HepG2 (cell line): Measurements from ENCODE around the gene MISP3. TPM values are rescaled to one million over a fixed set of nuclear protein-coding genes. Genes with fewer than 3 reads are reported as not detected.

Experiments used
- CTCF ChIP-seq: sonication (generic); formaldehyde crosslinking; IDR thresholded peaks from 2 replicates; pipeline ENCODE4 v1.5.0; 2020; ENCODE audit warnings: mild to moderate bottlenecking, missing genetic modification reagents, moderate library complexity
- FOXA1 ChIP-seq, 2 experiments: fragments of 450-650 bp in 1 of 2; sonication (generic) in 1 of 2; formaldehyde crosslinking in 1 of 2; IDR thresholded peaks; 2 replicates each; pipeline versions ENCODE4 v1.4.0 to v1.6.1; 2016 to 2020; ENCODE audit warnings: missing genetic modification reagents in 1 of 2
- HES4 ChIP-seq: sonication (generic); formaldehyde crosslinking; IDR thresholded peaks from 2 replicates; pipeline ENCODE4 v1.9.0; 2021; ENCODE audit warnings: mild to moderate bottlenecking, missing genetic modification reagents, borderline replicate concordance
- RBAK ChIP-seq: sonication (generic); formaldehyde crosslinking; IDR thresholded peaks from 2 replicates; pipeline ENCODE4 v1.5.1; 2020; ENCODE audit warnings: mild to moderate bottlenecking, missing genetic modification reagents
- ZFP41 ChIP-seq: sonication (generic); formaldehyde crosslinking; IDR thresholded peaks from 2 replicates; pipeline ENCODE4 v1.4.0; 2020; ENCODE audit warnings: mild to moderate bottlenecking, missing genetic modification reagents, borderline replicate concordance
- ZFY ChIP-seq: sonication (generic); formaldehyde crosslinking; IDR thresholded peaks from 2 replicates; pipeline ENCODE4 v1.4.0; 2020; ENCODE audit warnings: missing genetic modification reagents
- ZNF629 ChIP-seq: sonication (generic); formaldehyde crosslinking; conservative IDR thresholded peaks from 2 replicates; pipeline ENCODE4 v1.5.0; 2020; ENCODE audit warnings: missing genetic modification reagents
- polyA plus RNA-seq, 8 experiments: library from polyadenylated mRNA; depleted of rRNA in 3 of 8; stranded (reverse) in 7 of 8; unstranded in 1 of 8; fragments of >200 nt; fragmentation: Illumina TruSeq in 4 of 8; extraction: Trizol in 4 of 8; gene quantifications; 2 replicates each; pipeline versions ENCODE4 v1.2.1 to v1.2.3, GENCODE V29; 2011 to 2016; ENCODE audit warnings: low read depth in 4 of 8, missing spikeins in 1 of 8, mixed read lengths in 1 of 8; ENCODE audit not compliant: insufficient read depth in 1 of 8
- total RNA-seq, 5 experiments: library from RNA; depleted of rRNA; stranded (reverse); fragments of >200 nt; fragmentation: Illumina TruSeq; extraction: Trizol; gene quantifications; 2 replicates each; pipeline ENCODE4 v1.2.3, GENCODE V29; 2016; ENCODE audit warnings: low read depth in 1 of 5
- TF ChIP-seq, protein P1 (sequence below): sonication (generic); formaldehyde crosslinking; IDR thresholded peaks from 2 replicates; pipeline ENCODE4 v1.5.1; 2020; ENCODE audit warnings: mild to moderate bottlenecking, missing genetic modification reagents, moderate library complexity
- TF ChIP-seq, protein P2 (sequence below): sonication (generic); formaldehyde crosslinking; conservative IDR thresholded peaks from 2 replicates; pipeline ENCODE4 v1.4.0; 2020; ENCODE audit warnings: missing genetic modification reagents

MISP3 gene
- total and polyA plus RNA-seq, 2 of the 13 experiments (the other 11 are each of a cell fraction or from before 2014, with no cell fraction given) = 2.5 to 5.4 TPM

- TF ChIP-seq, protein P1, sequence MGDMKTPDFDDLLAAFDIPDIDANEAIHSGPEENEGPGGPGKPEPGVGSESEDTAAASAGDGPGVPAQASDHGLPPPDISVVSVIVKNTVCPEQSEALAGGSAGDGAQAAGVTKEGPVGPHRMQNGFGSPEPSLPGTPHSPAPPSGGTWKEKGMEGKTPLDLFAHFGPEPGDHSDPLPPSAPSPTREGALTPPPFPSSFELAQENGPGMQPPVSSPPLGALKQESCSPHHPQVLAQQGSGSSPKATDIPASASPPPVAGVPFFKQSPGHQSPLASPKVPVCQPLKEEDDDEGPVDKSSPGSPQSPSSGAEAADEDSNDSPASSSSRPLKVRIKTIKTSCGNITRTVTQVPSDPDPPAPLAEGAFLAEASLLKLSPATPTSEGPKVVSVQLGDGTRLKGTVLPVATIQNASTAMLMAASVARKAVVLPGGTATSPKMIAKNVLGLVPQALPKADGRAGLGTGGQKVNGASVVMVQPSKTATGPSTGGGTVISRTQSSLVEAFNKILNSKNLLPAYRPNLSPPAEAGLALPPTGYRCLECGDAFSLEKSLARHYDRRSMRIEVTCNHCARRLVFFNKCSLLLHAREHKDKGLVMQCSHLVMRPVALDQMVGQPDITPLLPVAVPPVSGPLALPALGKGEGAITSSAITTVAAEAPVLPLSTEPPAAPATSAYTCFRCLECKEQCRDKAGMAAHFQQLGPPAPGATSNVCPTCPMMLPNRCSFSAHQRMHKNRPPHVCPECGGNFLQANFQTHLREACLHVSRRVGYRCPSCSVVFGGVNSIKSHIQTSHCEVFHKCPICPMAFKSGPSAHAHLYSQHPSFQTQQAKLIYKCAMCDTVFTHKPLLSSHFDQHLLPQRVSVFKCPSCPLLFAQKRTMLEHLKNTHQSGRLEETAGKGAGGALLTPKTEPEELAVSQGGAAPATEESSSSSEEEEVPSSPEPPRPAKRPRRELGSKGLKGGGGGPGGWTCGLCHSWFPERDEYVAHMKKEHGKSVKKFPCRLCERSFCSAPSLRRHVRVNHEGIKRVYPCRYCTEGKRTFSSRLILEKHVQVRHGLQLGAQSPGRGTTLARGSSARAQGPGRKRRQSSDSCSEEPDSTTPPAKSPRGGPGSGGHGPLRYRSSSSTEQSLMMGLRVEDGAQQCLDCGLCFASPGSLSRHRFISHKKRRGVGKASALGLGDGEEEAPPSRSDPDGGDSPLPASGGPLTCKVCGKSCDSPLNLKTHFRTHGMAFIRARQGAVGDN (CRISPR knock-in tag) = peak; percentile 34; the same call in 1 of the 2 replicates
- no peak for TF ChIP-seq ZFP41
- no peak for TF ChIP-seq FOXA1 (IDR thresholded peaks at IDR 0.05)
- TF ChIP-seq FOXA1 (CRISPR knock-in tag; IDR thresholded peaks at IDR 0.05) = no peak
- peak; percentile 34; the same call in 1 of the 2 replicates for TF ChIP-seq ZFY (CRISPR knock-in tag)
- TF ChIP-seq, protein P2, sequence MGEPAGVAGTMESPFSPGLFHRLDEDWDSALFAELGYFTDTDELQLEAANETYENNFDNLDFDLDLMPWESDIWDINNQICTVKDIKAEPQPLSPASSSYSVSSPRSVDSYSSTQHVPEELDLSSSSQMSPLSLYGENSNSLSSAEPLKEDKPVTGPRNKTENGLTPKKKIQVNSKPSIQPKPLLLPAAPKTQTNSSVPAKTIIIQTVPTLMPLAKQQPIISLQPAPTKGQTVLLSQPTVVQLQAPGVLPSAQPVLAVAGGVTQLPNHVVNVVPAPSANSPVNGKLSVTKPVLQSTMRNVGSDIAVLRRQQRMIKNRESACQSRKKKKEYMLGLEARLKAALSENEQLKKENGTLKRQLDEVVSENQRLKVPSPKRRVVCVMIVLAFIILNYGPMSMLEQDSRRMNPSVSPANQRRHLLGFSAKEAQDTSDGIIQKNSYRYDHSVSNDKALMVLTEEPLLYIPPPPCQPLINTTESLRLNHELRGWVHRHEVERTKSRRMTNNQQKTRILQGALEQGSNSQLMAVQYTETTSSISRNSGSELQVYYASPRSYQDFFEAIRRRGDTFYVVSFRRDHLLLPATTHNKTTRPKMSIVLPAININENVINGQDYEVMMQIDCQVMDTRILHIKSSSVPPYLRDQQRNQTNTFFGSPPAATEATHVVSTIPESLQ (CRISPR knock-in tag) = no peak
- TF ChIP-seq ZNF629 = no peak
- peak; percentile 74 for TF ChIP-seq CTCF (CRISPR knock-in tag)
- TF ChIP-seq RBAK (CRISPR knock-in tag) = no peak
- no peak for TF ChIP-seq HES4
These were observed 42.3 kb downstream of the MISP3 start (continued) for GRCh38 chr19:14114854-14115253.
